ENCODE results near the gene ACVR1. TPM values are rescaled to one million over a fixed set of nuclear protein-coding genes. Genes with fewer than 3 reads are reported as not detected.

Gene ACVR1
- total RNA-seq, 1 donor from 2014 or later: 29.9 TPM

- Mint-ChIP-seq H3K36me3 (ENCODE audit: low read depth, unreplicated experiment) (no peaks in the 10 kb centered on the region), H3K27ac (ENCODE audit: unreplicated experiment) (no peak overlapping the region), H3K27me3 (ENCODE audit: unreplicated experiment) (peaks cover 9% of the 10 kb centered on the region), H3K4me1 (ENCODE audit: unreplicated experiment) (peaks cover 29% of the 10 kb centered on the region), H3K9me3 (ENCODE audit: unreplicated experiment) (no peaks in the 10 kb centered on the region), H3K4me3 (ENCODE audit: unreplicated experiment) (peak overlapping the region; percentile 99)
- no peak for TF ChIP-seq CTCF (IDR thresholded peaks at IDR 0.05; ENCODE audit: unreplicated experiment)
- peak; percentile 72 for DNase-seq (ENCODE audit: low spot score)
Observed at GRCh38 chr2:157875641-157876065, 477 bp downstream of the ACVR1 start.

- H3K27ac Mint-ChIP-seq (ENCODE audit: unreplicated experiment): peak overlapping the region; percentile 91
- H3K4me1 Mint-ChIP-seq (ENCODE audit: unreplicated experiment): peaks cover 29% of the 10 kb centered on the region
- no peaks in the 10 kb centered on the region for H3K36me3 Mint-ChIP-seq (ENCODE audit: low read depth, unreplicated experiment)
- DNase-seq (ENCODE audit: low spot score): peak; percentile 4
- H3K9me3 Mint-ChIP-seq (ENCODE audit: unreplicated experiment): no peaks in the 10 kb centered on the region
- no peak for TF ChIP-seq CTCF (IDR thresholded peaks at IDR 0.05; ENCODE audit: unreplicated experiment)
- peak overlapping the region; percentile 99 for H3K4me3 Mint-ChIP-seq (ENCODE audit: unreplicated experiment)
- H3K27me3 Mint-ChIP-seq (ENCODE audit: unreplicated experiment): peaks cover 9% of the 10 kb centered on the region
Observed at GRCh38 chr2:157874997-157875640, 1.0 kb downstream of the ACVR1 start.

GRCh38 chr2:157874348-157874747 lies 1.8 kb downstream of the ACVR1 start:
- no peak for DNase-seq (ENCODE audit: low spot score)
- peak overlapping the region; percentile 99 for H3K4me3 Mint-ChIP-seq (ENCODE audit: unreplicated experiment)
- H3K27ac Mint-ChIP-seq (ENCODE audit: unreplicated experiment): peak overlapping the region; percentile 1
- H3K27me3 Mint-ChIP-seq (ENCODE audit: unreplicated experiment): peaks cover 9% of the 10 kb centered on the region
- peaks cover 29% of the 10 kb centered on the region for H3K4me1 Mint-ChIP-seq (ENCODE audit: unreplicated experiment)
- no peaks in the 10 kb centered on the region for H3K9me3 Mint-ChIP-seq (ENCODE audit: unreplicated experiment)
- no peak for TF ChIP-seq CTCF (IDR thresholded peaks at IDR 0.05; ENCODE audit: unreplicated experiment)
- no peaks in the 10 kb centered on the region for H3K36me3 Mint-ChIP-seq (ENCODE audit: low read depth, unreplicated experiment)

- H3K27me3 Mint-ChIP-seq (ENCODE audit: unreplicated experiment): peaks cover 9% of the 10 kb centered on the region
- H3K4me1 Mint-ChIP-seq (ENCODE audit: unreplicated experiment): peaks cover 33% of the 10 kb centered on the region
- TF ChIP-seq CTCF (IDR thresholded peaks at IDR 0.05; ENCODE audit: unreplicated experiment): no peak
- H3K9me3 Mint-ChIP-seq (ENCODE audit: unreplicated experiment): no peaks in the 10 kb centered on the region
- DNase-seq (ENCODE audit: low spot score): no peak
- no peaks in the 10 kb centered on the region for H3K36me3 Mint-ChIP-seq (ENCODE audit: low read depth, unreplicated experiment)
- H3K27ac Mint-ChIP-seq (ENCODE audit: unreplicated experiment): no peak overlapping the region
- H3K4me3 Mint-ChIP-seq (ENCODE audit: unreplicated experiment): no peak overlapping the region
Observed at GRCh38 chr2:157872791-157873190, 3.3 kb downstream of the ACVR1 start.

GRCh38 chr2:157871415-157871814 lies 4.7 kb downstream of the ACVR1 start:
- Mint-ChIP-seq H3K9me3 (ENCODE audit: unreplicated experiment) (no peaks in the 10 kb centered on the region), H3K4me3 (ENCODE audit: unreplicated experiment) (no peak overlapping the region), H3K4me1 (ENCODE audit: unreplicated experiment) (peaks cover 38% of the 10 kb centered on the region), H3K27ac (ENCODE audit: unreplicated experiment) (no peak overlapping the region), H3K36me3 (ENCODE audit: low read depth, unreplicated experiment) (no peaks in the 10 kb centered on the region), H3K27me3 (ENCODE audit: unreplicated experiment) (peaks cover 6% of the 10 kb centered on the region)
- DNase-seq (ENCODE audit: low spot score): no peak
- no peak for TF ChIP-seq CTCF (IDR thresholded peaks at IDR 0.05; ENCODE audit: unreplicated experiment)
